Measurements from ENCODE around the gene HLA-DQB2. TPM values are rescaled to one million over a fixed set of nuclear protein-coding genes. Genes with fewer than 3 reads are reported as not detected.
"Not testable (repeated sequence)": the region's sequence is repeated elsewhere in the genome, so short reads cannot be mapped to it uniquely, and the experiment has no call there.

HLA-DQB2 gene
- total RNA-seq, 1 donor from 2014 or later, result 3.3 TPM

GRCh38 chr6:32761072-32761471, 2.3 kb downstream of the HLA-DQB2 start:
- intact Hi-C loops (cut with micrococcal nuclease), result no loop called here
- no peak for DNase-seq
- no peak for ATAC-seq

GRCh38 chr6:32759669-32760068, 3.7 kb downstream of the HLA-DQB2 start:
- ATAC-seq (no peak), DNase-seq (no peak)
- intact Hi-C loops (cut with micrococcal nuclease), result no loop called here

GRCh38 chr6:32752580-32752979, 10.8 kb downstream of the HLA-DQB2 start:
- intact Hi-C loops (cut with micrococcal nuclease), result no loop called here
- ATAC-seq, result no peak
- DNase-seq, result no peak

- ATAC-seq; intact Hi-C loops (cut with micrococcal nuclease); DNase-seq: not testable (repeated sequence)
Measured at GRCh38 chr6:32745649-32746048, 17.7 kb downstream of the HLA-DQB2 start.

- intact Hi-C loops (cut with micrococcal nuclease), result no loop called here
- DNase-seq (no peak), ATAC-seq (no peak)
Measured at GRCh38 chr6:32744776-32745175, 18.6 kb downstream of the HLA-DQB2 start.

GRCh38 chr6:32742374-32742773, 21.0 kb downstream of the HLA-DQB2 start:
- no peak for ATAC-seq
- DNase-seq, result no peak
- intact Hi-C loops (cut with micrococcal nuclease), result no loop called here

GRCh38 chr6:32741031-32741960, 22.0 kb downstream of the HLA-DQB2 start, which contains the start of gene HLA-DQA2:
TSS of gene HLA-DQA2 (plus strand) at chr6:32741391. CDS start at chr6:32741444, 53 bp downstream.
- intact Hi-C loops (cut with micrococcal nuclease), result no loop called here
- ATAC-seq (no peak), DNase-seq (no peak)

- intact Hi-C loops (cut with micrococcal nuclease), result no loop called here
- ATAC-seq (no peak), DNase-seq (no peak)
Measured at GRCh38 chr6:32738126-32738525, 25.2 kb downstream of the HLA-DQB2 start.

- ATAC-seq (no peak), DNase-seq (no peak)
- intact Hi-C loops (cut with micrococcal nuclease), result no loop called here
Measured at GRCh38 chr6:32718879-32719278, 44.5 kb downstream of the HLA-DQB2 start.

- intact Hi-C loops (cut with micrococcal nuclease), result no loop called here
- ATAC-seq, result no peak
- DNase-seq, result no peak
Measured at GRCh38 chr6:32716396-32716795, 46.9 kb downstream of the HLA-DQB2 start.

- intact Hi-C loops (cut with micrococcal nuclease), result no loop called here
- DNase-seq (no peak), ATAC-seq (no peak)
Measured at GRCh38 chr6:32713241-32713640, 50.1 kb downstream of the HLA-DQB2 start.

- no peak for DNase-seq
- no peak for ATAC-seq
- intact Hi-C loops (cut with micrococcal nuclease), result no loop called here
Measured at GRCh38 chr6:32709625-32710024, 53.7 kb downstream of the HLA-DQB2 start.

Small RNA genes lying within 50 kb of the gene (microRNA-seq; reads per million reads assigned to microRNA genes)
- not detected for gene MIR3135B (ENCODE audit: borderline number of aligned reads)

Other genes with a start within 250 kb of the HLA-DQB2 start
- 19.5 TPM for gene HLA-DRB5, start 233.2 kb downstream of the HLA-DQB2 start, total RNA-seq
- gene HLA-DRB1, start 173.7 kb downstream of the HLA-DQB2 start, total RNA-seq, result 34.3 TPM
- 4.9 TPM for gene HLA-DQA1, start 126.1 kb downstream of the HLA-DQB2 start, total RNA-seq
- 4.4 TPM for gene HLA-DQB1, start 96.9 kb downstream of the HLA-DQB2 start, total RNA-seq
- gene HLA-DQA2, start 22.1 kb downstream of the HLA-DQB2 start, total RNA-seq, result 2.7 TPM
- gene HLA-DOB, start 53.5 kb upstream of the HLA-DQB2 start, total RNA-seq, result 0.32 TPM
- 20.8 TPM for gene TAP2, start 75.2 kb upstream of the HLA-DQB2 start, total RNA-seq
- 16.2 TPM for gene PSMB8, start 80.5 kb upstream of the HLA-DQB2 start, total RNA-seq
- gene TAP1, start 90.2 kb upstream of the HLA-DQB2 start, total RNA-seq, result 14.6 TPM
- gene PSMB9, start 90.7 kb upstream of the HLA-DQB2 start, total RNA-seq, result 16.3 TPM
- gene HLA-DMB, start 177.5 kb upstream of the HLA-DQB2 start, total RNA-seq, result 10.6 TPM
- gene HLA-DMA, start 189.6 kb upstream of the HLA-DQB2 start, total RNA-seq, result 20.0 TPM
- 73.8 TPM for gene BRD2, start 205.1 kb upstream of the HLA-DQB2 start, total RNA-seq
- 1.8 TPM for gene HLA-DOA, start 246.1 kb upstream of the HLA-DQB2 start, total RNA-seq

All from left ventricle myocardium superior (tissue), 1 donor.